Neural cell (in vitro differentiated cells): ENCODE measurements around the gene H1-8.

Source experiments
- CTCF ChIP-seq: fragments of 450-650 bp; IDR thresholded peaks from 2 replicates; pipeline ENCODE4 v1.5.1; 2014; ENCODE audit warnings: antibody characterized with exemption, mild to moderate bottlenecking, moderate library complexity; ENCODE audit not compliant: poor library complexity, severe bottlenecking
- EP300 ChIP-seq: fragments of 450-650 bp; conservative IDR thresholded peaks from 2 replicates; pipeline ENCODE4 v1.6.1; 2014; ENCODE audit warnings: antibody characterized with exemption, mild to moderate bottlenecking, moderate library complexity; ENCODE audit not compliant: poor library complexity, severe bottlenecking
- EZH2 ChIP-seq: fragments of 200-600, 300-800 bp; shearing (Covaris generic), sonication (generic); IDR thresholded peaks from 2 replicates; pipeline ENCODE4 v1.6.1; 2014; ENCODE audit warnings: antibody characterized with exemption, low read length, borderline replicate concordance, mild to moderate bottlenecking; ENCODE audit not compliant: insufficient read depth, poor library complexity, severe bottlenecking
- MXI1 ChIP-seq: fragments of 450-650 bp; conservative IDR thresholded peaks from 2 replicates; pipeline ENCODE4 v1.6.1; 2014; ENCODE audit warnings: antibody characterized with exemption, mild to moderate bottlenecking; ENCODE audit not compliant: poor library complexity, severe bottlenecking
- POLR2AphosphoS5 ChIP-seq: IDR thresholded peaks from 2 replicates; pipeline ENCODE4 v1.6.1; 2012
- RAD21 ChIP-seq: fragments of 450-650 bp; conservative IDR thresholded peaks from 2 replicates; pipeline ENCODE4 v1.6.1; 2014; ENCODE audit warnings: antibody characterized with exemption, mild to moderate bottlenecking, moderate library complexity
- REST ChIP-seq: IDR thresholded peaks from 2 replicates; pipeline ENCODE4 v1.6.1; 2012; ENCODE audit warnings: borderline replicate concordance
- TAF1 ChIP-seq: IDR thresholded peaks from 2 replicates; pipeline ENCODE4 v1.6.1; 2012; ENCODE audit warnings: low read depth

- TF ChIP-seq CTCF (no peak), EZH2 (no peak), REST (no peak), RAD21 (no peak), POLR2AphosphoS5 (no peak), MXI1 (no peak), EP300 (no peak), TAF1 (no peak)
Observed at GRCh38 chr3:129583289-129583688, 40.3 kb downstream of the H1-8 start.
